ENCODE measurements around the gene CACNA1B.

GRCh38 chr9:137913132-137913531 is 35.5 kb downstream of the CACNA1B start:
- no peak for TF ChIP-seq POLR2A (IDR thresholded peaks at IDR 0.05; ENCODE audit: low read depth, low read length)
- no peak for TF ChIP-seq POLR2AphosphoS5 (IDR thresholded peaks at IDR 0.05; ENCODE audit: low read depth, low read length)

Measured in GM12891 (cell line).